GM10266 (cell line): ENCODE data around the gene UNC5A.

Experiments used
- DNase-seq: peaks from one replicate; pipeline ENCODE4 v3.0.0; 2012; ENCODE audit errors: extremely low spot score
- CTCF ChIP-seq: IDR thresholded peaks from 2 replicates; pipeline ENCODE4 v1.5.1; 2012; ENCODE audit warnings: mild to moderate bottlenecking, low read depth; ENCODE audit not compliant: control insufficient read depth, insufficient read depth; ENCODE audit errors: missing control alignments

The UNC5A gene

GRCh38 chr5:176822793-176823481, 12.6 kb downstream of the UNC5A start:
- TF ChIP-seq CTCF: no peak
- DNase-seq: no peak

DNA sequence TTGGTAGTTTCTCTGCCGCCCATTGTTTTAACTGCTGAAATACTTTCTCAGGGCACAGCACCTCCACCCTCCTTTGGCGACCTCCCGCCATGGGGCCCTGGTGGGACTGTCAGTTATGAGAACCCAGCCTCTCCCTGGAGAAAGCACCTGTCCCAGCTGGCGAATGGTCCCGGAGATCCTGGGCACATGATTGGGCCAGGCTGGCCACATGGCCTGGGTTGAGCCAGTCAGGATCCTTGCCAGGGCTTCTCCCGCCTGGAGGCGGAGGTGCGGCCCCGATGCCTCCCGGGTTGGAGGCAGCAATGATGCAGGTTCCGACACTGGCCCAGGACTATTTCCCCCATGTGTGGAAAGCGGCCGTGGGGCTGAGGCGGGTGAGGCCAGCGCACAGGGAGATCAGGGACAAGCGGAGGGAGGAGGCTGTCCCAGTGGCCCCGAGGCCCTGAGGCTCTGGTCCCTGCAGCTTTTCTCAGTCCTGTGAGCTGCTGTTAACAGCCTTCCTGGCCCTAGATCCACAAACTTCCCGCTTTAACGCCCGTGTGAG, 13.6 kb downstream of the UNC5A start:
- no peak for DNase-seq
- TF ChIP-seq CTCF: no peak

DNA sequence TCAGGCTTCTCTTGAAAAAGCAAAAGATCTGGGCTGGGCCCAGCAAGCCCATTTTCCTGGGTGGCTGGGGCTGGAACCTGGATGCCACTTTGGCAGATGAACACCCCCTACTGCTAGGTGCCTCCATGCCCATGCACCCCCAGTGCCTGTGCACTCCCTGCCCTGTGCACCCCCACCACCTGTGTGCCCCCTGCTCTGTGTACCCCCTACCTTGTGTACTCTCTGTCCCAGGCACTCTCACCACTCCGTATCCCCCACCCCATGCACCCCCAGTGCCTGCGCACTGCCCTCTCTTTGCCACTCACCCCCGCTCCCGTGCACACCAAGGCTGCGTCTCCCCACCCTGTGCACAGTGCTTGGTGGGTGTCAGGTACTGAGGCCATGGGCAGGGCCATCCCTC, 14.2 kb downstream of the UNC5A start:
- no peak for TF ChIP-seq CTCF
- DNase-seq: no peak

GRCh38 chr5:176825234-176825633, 14.9 kb downstream of the UNC5A start:
- no peak for TF ChIP-seq CTCF
- DNase-seq: no peak

DNA sequence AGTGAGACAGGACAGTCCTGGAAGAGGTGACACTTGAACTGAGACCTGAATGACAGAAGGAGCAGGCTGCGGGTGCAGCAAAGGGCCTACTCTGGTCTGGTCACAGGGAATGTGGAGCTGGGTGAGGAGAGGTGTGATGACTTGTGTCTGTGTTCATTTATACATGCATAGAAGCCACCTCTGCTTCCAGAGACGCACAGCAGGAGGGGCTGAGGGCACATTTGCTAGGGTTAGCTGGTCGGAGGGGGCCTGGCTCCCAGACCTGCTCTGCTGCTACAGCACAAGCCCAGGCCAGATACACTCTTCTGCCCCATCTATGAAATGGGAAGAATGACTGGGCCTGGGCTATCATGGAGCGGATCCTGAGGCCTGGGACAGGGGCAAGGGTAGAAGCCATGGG, 15.6 kb downstream of the UNC5A start:
- DNase-seq: no peak
- no peak for TF ChIP-seq CTCF

DNA sequence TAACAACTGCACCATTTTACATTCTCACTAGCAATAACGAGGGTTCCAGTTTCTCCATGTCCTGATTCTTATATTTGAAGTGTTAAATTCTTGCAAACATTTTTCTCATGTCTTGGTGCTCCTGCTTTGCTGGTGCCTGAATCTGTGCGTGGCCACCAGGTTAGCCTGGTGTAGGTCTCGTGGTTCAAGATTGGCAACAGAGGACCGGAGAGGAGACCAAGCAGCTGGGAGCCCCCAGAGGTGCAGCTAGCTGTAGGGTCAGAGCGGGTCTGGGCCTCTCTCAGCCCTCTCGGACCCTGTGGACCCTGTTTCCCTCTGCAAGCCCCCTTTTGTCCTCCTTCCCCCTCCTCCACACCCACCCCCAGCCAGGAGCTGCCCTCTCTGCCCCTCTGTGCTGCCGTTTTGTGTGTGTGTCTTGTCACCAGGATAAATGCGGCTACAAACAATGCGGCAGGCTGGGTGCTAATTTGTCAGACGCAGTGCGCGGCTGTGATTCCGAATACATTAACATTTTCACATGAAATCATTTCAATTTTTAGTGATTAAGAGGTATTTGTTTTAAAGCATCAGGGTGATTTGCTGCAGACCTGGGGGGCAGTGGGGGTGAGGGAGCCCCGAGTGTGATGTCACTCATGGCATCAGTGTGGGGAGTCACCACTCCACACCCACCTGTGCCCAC, 17.5 kb downstream of the UNC5A start:
- no peak for DNase-seq
- no peak for TF ChIP-seq CTCF

- TF ChIP-seq CTCF: no peak
- DNase-seq: no peak
Measured at GRCh38 chr5:176829320-176829719, 19.0 kb downstream of the UNC5A start.
